Keratinocyte (primary cell): ENCODE results near the gene ARHGAP24.

Experiments used
- EZH2 ChIP-seq: IDR thresholded peaks from one replicate; pipeline ENCODE4 v1.6.1; 2012; ENCODE audit warnings: inconsistent platforms, mild to moderate bottlenecking, low read length, moderate library complexity
- TF ChIP-seq, protein P1 (sequence below), 3 experiments: IDR thresholded peaks in 1 of 3; conservative IDR thresholded peaks in 1 of 3; optimal IDR thresholded peaks in 1 of 3; 2 replicates in 2 of 3; 3 replicates in 1 of 3; pipeline versions ENCODE3 to v1.5.1; 2011; ENCODE audit warnings: low read length in 3 of 3, mild to moderate bottlenecking in 3 of 3, moderate library complexity in 2 of 3, control low read depth in 1 of 3, inconsistent platforms in 1 of 3; ENCODE audit not compliant: insufficient read depth in 2 of 3; ENCODE audit errors: extremely low read depth in 1 of 3

- TF ChIP-seq, protein P1, sequence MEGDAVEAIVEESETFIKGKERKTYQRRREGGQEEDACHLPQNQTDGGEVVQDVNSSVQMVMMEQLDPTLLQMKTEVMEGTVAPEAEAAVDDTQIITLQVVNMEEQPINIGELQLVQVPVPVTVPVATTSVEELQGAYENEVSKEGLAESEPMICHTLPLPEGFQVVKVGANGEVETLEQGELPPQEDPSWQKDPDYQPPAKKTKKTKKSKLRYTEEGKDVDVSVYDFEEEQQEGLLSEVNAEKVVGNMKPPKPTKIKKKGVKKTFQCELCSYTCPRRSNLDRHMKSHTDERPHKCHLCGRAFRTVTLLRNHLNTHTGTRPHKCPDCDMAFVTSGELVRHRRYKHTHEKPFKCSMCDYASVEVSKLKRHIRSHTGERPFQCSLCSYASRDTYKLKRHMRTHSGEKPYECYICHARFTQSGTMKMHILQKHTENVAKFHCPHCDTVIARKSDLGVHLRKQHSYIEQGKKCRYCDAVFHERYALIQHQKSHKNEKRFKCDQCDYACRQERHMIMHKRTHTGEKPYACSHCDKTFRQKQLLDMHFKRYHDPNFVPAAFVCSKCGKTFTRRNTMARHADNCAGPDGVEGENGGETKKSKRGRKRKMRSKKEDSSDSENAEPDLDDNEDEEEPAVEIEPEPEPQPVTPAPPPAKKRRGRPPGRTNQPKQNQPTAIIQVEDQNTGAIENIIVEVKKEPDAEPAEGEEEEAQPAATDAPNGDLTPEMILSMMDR (optimal IDR thresholded peaks at IDR 0.05 in 1 of 3, IDR thresholded peaks at IDR 0.05 in 1 of 3, conservative IDR thresholded peaks at IDR 0.05 in 1 of 3; ENCODE audit: extremely low read depth in 1 of 3, insufficient read depth in 2 of 3, low read length in 3 of 3): no peak
- TF ChIP-seq EZH2: no peak
These were observed 538.7 kb downstream of the ARHGAP24 start for GRCh38 chr4:86013621-86014020.
